ENCODE data around the gene SPTBN1.

DNA sequence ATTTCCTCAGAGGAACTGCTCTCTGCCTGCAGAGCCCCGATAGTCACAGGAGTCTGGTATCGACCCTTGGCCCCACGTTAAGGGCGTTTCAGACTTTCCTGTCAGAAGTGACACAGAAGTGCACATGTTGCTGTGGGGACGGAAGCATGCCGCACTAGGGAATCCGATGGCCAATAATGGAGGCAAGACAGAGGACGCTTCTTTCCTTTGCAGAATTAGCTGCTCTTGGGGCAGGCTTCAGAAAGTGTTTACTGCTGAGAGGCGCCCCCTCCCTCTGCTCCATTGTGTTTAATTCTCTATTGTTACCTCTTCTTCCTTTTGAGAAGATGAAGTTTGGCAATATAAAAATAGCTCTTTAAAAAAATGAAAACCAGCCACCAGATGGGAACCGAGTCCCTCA lies 148.7 kb downstream of the SPTBN1 start:
- TF ChIP-seq, protein P1, sequence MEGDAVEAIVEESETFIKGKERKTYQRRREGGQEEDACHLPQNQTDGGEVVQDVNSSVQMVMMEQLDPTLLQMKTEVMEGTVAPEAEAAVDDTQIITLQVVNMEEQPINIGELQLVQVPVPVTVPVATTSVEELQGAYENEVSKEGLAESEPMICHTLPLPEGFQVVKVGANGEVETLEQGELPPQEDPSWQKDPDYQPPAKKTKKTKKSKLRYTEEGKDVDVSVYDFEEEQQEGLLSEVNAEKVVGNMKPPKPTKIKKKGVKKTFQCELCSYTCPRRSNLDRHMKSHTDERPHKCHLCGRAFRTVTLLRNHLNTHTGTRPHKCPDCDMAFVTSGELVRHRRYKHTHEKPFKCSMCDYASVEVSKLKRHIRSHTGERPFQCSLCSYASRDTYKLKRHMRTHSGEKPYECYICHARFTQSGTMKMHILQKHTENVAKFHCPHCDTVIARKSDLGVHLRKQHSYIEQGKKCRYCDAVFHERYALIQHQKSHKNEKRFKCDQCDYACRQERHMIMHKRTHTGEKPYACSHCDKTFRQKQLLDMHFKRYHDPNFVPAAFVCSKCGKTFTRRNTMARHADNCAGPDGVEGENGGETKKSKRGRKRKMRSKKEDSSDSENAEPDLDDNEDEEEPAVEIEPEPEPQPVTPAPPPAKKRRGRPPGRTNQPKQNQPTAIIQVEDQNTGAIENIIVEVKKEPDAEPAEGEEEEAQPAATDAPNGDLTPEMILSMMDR (IDR thresholded peaks at IDR 0.05): no peak
- TF ChIP-seq POLR2A (IDR thresholded peaks at IDR 0.05): no peak

Measured in gastroesophageal sphincter (tissue), 3 donors.